Limb (tissue), 2 donors: ENCODE measurements around the gene HADH.
A peak's percentile ranks its signal among the peaks of the same experiment; 100 is the strongest.
"Not testable (repeated sequence)": the region's sequence is repeated elsewhere in the genome, so short reads cannot be mapped to it uniquely, and the experiment has no call there.

Source experiments
- DNase-seq, 2 donors: peaks; one replicate each; pipeline ENCODE4 v3.0.0-alpha.2; 2016; ENCODE audit errors: extremely low spot score in 2 of 2

HADH gene

GRCh38 chr4:107989537-107990386 lies at the start of gene HADH:
HADH (plus strand) TSS chr4:107989889; CDS start chr4:107989933, 44 bp downstream.
- DNase-seq, result peak; percentile 92 to 95

DNA sequence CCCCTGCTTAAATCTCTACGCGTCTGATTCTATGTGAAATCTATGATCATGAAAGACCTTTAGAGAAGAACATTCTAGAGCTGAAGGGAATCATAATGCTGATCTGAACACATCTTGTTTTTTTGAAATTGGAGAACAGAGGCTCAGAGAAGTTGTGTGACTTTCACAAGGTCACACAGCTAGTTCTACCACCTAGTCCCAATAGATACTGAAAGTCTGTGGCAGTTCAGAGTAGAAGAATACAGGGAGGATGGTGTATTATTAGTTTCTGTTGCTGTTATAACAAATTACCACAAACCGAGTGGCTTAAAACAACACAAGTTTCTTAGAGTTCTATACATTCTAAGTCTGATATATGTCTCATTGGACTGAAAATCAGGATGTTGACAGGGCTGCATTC lies 43.9 kb upstream of the HADH start:
- DNase-seq, result no peak

- DNase-seq, result no peak
Observed at GRCh38 chr4:107950746-107951540, 38.7 kb upstream of the HADH start.

DNA sequence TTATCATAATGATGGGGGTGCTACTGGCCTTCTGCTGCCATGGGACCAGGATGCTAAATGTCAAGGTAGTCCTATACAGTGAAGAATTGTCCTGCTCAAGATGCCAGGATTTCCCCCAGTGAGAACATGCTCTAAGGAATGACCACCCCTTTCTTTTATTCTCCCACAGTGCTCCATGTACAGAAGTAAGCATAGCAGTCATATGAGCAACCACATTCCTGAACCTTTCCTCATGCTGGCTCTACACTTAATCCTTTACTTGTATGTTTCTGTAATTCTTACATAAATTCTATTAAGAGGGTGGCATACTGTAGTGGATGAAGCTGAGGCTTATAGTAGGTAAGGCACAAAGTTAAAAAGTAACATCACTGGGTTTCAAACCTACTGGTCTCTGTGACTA lies 38.1 kb upstream of the HADH start:
- no peak for DNase-seq

GRCh38 chr4:107956011-107956410 lies 33.7 kb upstream of the HADH start:
- no peak for DNase-seq

DNA sequence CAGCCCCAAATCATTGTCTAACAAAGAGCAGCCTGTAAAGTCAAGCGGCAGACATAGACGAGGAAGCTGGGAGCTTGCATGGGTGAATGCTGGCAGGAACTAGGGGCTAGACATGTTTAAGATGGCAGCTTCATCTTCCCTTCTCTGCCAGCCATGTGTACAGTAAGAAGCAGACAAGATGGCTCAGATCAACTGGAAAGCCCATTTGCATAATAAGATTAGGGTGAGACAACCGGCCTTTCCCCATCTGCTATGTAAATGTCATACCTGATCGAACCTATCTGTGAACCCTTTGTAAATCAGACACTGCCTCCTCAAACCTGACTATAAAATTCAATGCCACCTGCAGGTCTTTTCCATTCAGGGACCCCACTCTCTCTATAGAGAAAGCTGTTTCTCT lies 22.8 kb upstream of the HADH start:
- no peak for DNase-seq

DNA sequence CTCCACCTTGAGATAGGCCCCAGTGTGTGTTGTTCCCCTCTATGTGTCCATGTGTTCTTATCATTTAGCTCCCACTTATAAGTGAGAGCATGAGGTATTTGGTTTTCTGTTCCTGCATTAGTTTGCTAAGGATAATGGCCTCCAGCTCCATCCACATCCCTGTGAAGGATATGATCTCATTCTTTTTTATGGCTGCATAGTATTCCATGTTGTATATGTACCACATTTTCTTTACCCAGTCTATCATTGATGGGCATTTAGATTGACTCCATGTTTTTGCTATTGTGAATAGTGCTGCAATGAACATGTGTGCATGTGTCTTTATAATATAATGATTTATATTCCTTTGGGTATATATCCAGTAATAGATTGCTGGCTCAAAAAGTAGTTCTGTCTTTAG lies 22.2 kb upstream of the HADH start:
- not testable (repeated sequence) for DNase-seq

- DNase-seq, result not testable (repeated sequence)
Observed at GRCh38 chr4:107967921-107968320, 21.8 kb upstream of the HADH start.

DNA sequence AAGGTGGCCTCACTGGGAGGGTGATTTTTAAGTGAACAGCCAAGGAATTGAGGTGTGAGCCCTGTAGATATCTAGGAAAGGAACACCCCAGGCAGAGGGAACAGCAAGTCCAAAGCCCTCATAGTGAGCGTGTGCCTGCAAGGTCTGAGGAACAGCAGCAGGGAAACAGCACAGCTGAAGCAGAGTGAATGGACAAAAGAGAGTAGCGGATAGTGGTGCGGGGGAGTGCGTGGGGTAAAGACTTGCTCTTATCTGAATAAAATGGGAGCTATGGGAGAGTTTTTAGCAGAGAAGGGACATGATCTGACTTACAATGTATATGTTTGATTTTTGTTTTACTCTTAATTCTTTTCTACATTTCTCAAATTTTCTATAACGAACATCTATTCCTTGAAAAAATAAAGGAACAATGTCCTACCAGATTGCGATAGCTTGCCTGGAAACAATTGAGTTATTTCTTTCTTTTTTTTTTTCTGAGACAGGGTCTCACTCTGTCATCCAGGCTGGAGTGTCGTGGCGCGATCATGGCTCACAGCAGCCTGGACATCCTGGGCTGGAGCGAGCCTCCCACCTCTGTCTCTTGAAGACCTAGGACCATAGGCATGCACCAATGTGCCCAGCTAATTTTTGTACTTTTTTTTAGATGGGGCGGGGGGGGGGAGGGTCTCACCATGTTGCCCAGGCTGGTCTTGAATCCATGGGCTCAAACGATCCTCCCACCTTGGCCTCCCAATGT lies 19.5 kb upstream of the HADH start:
- no peak for DNase-seq

DNA sequence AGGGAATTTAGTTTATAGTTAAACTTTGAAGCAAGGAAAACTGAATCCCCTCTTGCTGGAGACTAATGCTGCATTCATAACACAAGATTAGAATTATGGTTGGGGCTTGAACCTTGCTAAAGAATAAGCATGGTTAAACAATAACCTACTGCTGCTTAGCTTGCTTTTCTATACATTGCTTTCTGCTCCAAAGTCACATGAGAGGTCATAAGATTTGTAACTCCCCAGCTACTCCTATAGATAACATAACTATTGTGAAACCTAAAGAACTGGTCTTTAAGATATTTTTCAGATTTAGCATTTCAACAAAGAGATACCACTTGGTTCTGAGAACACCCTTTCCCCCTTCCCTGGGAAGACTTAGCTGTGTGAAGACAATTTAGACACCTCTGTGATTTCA lies 17.1 kb upstream of the HADH start:
- no peak for DNase-seq

- no peak for DNase-seq
Observed at GRCh38 chr4:107974523-107974922, 15.2 kb upstream of the HADH start.

GRCh38 chr4:107977482-107977881 lies 12.2 kb upstream of the HADH start:
- DNase-seq, result no peak

DNA sequence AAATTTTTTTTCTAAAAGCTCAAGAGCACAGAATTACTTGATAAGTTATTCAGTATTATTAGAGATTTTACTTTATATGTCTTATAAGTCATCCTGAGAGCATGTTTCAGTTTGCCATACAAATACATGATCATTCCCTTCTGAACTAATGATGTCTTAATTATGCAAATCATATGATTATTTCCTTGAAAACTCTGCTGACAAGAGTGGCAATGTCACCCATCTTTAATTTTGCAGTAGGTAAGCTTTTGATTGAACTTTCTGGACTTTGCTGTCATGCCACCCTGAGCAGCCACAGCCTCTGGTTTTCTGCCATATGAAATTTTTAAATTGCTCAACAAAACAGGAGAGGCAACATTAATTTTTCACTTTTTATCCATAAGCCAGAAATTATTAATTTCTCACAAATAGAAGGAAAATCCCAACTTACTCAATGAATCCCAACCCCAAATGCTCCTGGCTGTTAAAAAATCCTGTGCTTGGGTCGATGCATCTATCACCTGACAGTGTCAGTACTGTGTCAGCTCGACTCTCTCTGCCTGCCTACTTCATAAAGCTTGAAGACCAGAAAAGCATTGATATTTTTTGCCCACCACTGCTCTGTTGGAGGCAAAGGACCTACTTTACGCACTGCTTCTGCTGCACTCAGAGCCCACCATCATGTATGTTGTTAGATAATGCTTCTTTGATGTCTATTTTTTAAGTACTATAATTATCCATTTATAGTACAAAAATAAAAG lies 11.6 kb upstream of the HADH start:
- no peak for DNase-seq

GRCh38 chr4:107978716-107979451 lies 10.8 kb upstream of the HADH start:
- no peak for DNase-seq

DNA sequence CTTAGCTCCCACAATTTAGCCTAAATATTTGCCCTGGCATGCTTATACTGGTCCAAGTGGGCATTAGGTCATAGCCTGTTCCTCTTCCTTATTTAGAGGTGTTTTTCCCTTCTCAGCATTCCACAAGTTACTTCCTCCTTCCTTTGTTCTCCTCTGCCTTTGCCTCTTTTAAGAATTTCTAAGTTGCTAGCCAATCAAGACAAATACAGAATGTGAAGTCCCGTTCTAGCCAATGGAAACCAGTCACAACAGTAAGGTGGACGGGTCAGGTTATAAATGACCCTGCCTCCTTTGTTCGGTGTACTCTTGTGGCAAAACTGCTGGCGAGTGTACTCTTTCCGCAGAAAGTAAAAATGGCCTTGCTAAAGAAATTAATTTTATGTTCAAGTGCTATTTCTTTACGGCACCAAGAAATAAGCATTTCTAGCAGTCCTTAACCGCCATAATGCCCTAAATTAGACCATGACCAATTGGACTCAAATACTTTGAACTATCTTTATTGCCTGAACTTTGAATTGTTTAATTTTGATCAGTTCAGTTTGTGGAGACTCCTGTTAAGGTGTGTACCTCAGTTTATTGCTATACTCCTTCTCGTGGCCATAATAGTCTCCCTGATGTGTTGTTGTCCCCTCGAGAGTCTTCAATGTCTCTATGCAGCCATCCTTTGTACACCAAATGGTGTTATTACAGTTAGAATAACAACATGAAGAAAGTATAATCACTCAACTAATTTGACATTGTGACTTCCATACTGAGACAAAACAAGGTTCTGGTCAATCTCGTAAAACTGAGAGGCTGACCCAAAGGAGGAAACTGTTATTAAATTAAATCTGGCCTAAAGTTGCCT lies 1.6 kb upstream of the HADH start:
- no peak for DNase-seq

DNA sequence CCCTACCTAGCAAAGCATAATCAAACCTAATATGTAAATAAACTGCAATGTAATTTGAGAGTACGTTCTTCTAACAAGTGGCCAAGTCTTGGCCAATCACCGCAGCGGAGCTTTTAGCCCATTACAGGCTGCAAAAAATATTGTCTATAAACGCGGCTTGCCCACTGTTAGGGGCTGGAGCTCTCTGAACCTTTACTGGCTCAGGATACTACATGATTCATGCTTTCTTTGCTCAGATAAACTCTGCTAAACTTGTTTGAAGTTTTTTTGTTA lies 990 bp upstream of the HADH start:
- no peak for DNase-seq

DNA sequence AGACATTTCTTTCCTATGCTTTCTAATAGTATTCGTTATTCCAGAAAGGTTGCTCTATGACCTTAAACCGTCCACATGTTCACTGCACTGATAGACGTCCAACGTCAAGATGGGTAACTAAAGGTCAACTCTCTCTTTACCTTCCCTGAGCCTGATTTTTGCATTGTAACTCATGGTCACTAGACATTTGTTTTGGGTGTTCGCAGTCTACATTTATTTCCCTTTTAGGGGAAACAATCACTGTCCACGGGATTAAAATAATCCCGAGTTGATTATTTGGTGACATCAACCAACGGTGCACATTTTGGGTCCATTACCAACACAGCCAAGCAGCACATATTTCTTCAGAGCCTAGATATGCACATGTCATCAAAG lies 540 bp upstream of the HADH start:
- DNase-seq, result no peak

DNA sequence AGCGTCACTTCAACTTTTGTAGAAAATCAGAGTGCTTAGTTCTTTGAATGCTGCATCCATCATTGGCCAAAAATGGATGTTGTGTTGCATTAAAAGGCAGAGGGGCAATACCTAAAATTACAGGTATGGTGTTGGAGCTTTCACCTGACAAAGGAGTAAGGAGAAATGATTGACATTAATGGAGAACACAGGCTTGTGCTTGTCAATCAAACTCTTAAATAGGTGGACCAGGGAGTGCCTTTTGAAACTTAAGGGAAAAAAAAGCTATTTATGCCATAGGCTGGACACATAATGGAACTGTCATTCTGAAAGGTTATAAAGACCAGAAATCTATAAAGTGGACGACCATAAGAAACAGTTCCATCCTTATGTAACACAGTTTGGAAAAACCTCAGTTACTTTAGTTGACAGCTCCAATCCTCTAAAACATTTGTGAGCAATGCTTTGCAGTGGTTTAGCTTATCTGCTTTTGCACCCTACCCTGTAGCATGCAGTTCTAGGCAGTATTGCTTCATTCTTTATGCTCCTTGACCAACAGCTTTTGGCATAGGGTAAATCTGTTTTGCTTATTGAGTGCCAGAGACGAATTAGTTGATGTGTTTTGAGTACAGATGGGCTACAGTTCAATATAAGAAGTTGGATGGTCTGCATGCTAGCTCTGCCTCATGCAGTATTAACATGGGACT lies 2.4 kb downstream of the HADH start:
- DNase-seq, result no peak

- DNase-seq, result no peak
Observed at GRCh38 chr4:107993969-107994368, 4.3 kb downstream of the HADH start.
